Breast epithelium (tissue), 4 donors: ENCODE data around the gene YES1. TPM values are rescaled to one million over a fixed set of nuclear protein-coding genes. Genes with fewer than 3 reads are reported as not detected.
A peak's percentile ranks its signal among the peaks of the same experiment; 100 is the strongest.

Experiments used
- DNase-seq, 2 donors: peaks; one replicate each; pipeline ENCODE4 v3.0.0-alpha.2; 2019; ENCODE audit warnings: low spot score in 2 of 2
- H3K27ac ChIP-seq, 2 donors: fragments of 200-600 bp; sonication (generic) in 1 of 2; one replicate each; pipeline ENCODE4 v1.5.1; 2016 to 2019; ENCODE audit warnings: mild to moderate bottlenecking in 1 of 2
- H3K27me3 ChIP-seq, 2 donors: fragments of 200-600 bp; sonication (generic) in 1 of 2; one replicate each; pipeline versions ENCODE4 v1.5.1 to v1.6.0; 2017 to 2019; ENCODE audit warnings: control low read depth in 1 of 2, mild to moderate bottlenecking in 1 of 2
- H3K36me3 ChIP-seq: fragments of 200-600 bp; one replicate; pipeline ENCODE4 v1.5.1; 2019
- H3K4me1 ChIP-seq, 2 donors: fragments of 200-600 bp; sonication (generic); one replicate each; pipeline ENCODE4 v1.5.1; 2016 to 2019; ENCODE audit warnings: control low read depth in 1 of 2
- H3K4me3 ChIP-seq, 3 donors: fragments of 200-600 bp; sonication (generic); 1 replicate in 2 of 3; 2 replicates in 1 of 3; pipeline ENCODE4 v1.5.1; 2016 to 2019; ENCODE audit warnings: mild to moderate bottlenecking in 3 of 3, moderate library complexity in 2 of 3
- H3K9me3 ChIP-seq, 2 donors: fragments of 200-600 bp; sonication (generic) in 1 of 2; one replicate each; pipeline ENCODE4 v1.5.1; 2016 to 2019; ENCODE audit warnings: control low read depth in 1 of 2
- POLR2A ChIP-seq: fragments of 450-650 bp; IDR thresholded peaks from one replicate; pipeline ENCODE4 v1.6.1; 2016; ENCODE audit warnings: antibody characterized with exemption, mild to moderate bottlenecking, moderate library complexity
- POLR2AphosphoS5 ChIP-seq, 3 donors: sonication (generic); formaldehyde crosslinking; IDR thresholded peaks; one replicate each; pipeline ENCODE4 v1.6.1; 2017; ENCODE audit warnings: antibody characterized with exemption in 3 of 3
- intact Hi-C: fragments of 100-400 bp; cut with DNase I; formaldehyde crosslinking; loops from one replicate; pipeline ENCODE4 v1.15.1; 2023; ENCODE audit warnings: low total_unique reads
- total RNA-seq, 3 donors: library from RNA; depleted of rRNA; stranded (reverse); fragments of >200 nt; gene quantifications; one replicate each; pipeline ENCODE4 v1.1.0, GENCODE V29; 2016
- TF ChIP-seq, protein P1 (sequence below), 3 donors: fragments of 450-650 bp; IDR thresholded peaks; one replicate each; pipeline ENCODE4 v1.5.1; 2016 to 2017; ENCODE audit warnings: antibody characterized with exemption in 3 of 3, mild to moderate bottlenecking in 3 of 3, moderate library complexity in 3 of 3

Gene YES1
- total RNA-seq, 3 donors from 2014 or later, result 108 to 150 (median 136) TPM

DNA sequence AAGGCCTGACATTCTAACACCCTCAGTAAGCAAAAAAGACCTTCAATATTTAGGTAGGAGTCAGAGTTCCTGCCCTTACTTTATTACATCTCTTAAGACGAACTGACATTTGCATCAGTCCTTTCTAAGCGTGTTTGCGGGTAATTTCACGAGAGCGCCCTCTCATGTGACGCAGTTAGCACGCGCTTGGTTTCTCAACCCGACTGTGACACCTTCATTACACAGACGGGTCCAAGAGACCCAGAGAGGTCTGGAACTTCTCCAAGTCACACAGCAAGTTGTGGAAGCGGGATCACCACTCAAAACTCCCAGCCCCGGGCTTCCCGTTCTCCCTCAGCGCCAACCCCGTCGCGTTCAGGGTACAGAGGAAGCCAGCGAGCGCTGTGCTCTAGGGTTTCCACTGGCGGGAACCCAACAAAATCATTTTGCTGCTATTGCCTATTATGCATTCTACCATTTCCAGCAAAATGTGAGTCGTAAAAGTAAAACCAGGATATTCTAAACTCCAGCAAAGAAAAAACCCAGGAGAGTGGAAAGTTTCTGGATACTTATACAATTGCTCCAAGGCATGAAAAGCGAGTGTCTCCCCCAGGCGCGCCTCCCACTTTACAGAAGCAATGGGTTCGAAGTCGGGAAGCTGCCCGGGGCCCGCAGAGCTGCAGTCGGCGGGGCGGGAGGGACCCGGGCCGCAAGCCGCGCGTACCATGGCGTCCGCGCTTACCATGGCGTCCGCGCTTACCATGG lies 100.2 kb downstream of the YES1 start:
- H3K36me3 ChIP-seq, result no peaks in the 10 kb centered on the region
- H3K4me1 ChIP-seq, result peaks cover 0 to 7% of the 10 kb centered on the region in 2 donors
- H3K27ac ChIP-seq, result peak overlapping the region; percentile 91
- no peaks in the 10 kb centered on the region for H3K27me3 ChIP-seq
- H3K9me3 ChIP-seq, result no peaks in the 10 kb centered on the region
- H3K4me3 ChIP-seq, result peak overlapping the region; percentile 61 to 84 (median 77)
- peak in 2 of 3 donors; percentile 65 to 88 for TF ChIP-seq POLR2AphosphoS5 (IDR thresholded peaks at IDR 0.05)
- TF ChIP-seq, protein P1, sequence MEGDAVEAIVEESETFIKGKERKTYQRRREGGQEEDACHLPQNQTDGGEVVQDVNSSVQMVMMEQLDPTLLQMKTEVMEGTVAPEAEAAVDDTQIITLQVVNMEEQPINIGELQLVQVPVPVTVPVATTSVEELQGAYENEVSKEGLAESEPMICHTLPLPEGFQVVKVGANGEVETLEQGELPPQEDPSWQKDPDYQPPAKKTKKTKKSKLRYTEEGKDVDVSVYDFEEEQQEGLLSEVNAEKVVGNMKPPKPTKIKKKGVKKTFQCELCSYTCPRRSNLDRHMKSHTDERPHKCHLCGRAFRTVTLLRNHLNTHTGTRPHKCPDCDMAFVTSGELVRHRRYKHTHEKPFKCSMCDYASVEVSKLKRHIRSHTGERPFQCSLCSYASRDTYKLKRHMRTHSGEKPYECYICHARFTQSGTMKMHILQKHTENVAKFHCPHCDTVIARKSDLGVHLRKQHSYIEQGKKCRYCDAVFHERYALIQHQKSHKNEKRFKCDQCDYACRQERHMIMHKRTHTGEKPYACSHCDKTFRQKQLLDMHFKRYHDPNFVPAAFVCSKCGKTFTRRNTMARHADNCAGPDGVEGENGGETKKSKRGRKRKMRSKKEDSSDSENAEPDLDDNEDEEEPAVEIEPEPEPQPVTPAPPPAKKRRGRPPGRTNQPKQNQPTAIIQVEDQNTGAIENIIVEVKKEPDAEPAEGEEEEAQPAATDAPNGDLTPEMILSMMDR (IDR thresholded peaks at IDR 0.05), result no peak
- intact Hi-C loops, result loop anchor here (5.0 kb wide), 1 partner anchor 1945 kb away; the partner anchor contains the start of gene SMCHD1
- DNase-seq, result peak; percentile 55 to 67

DNA sequence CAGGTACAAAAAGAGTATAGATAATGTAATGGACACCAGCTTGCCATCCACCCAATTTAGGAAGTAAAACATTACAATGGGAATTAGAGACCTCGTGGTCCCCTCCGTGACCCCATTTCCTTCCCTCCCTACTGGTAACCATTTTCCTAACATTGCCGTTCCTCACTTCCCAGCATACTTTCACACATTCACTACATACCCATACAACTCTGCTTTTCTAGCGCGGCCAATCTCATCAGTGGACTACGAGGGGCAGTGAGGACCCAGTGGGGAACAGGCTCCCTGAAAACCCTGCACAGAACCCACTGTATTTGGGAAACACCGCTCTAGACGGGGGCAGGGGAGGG lies 100.8 kb downstream of the YES1 start:
- H3K4me3 ChIP-seq, result peak overlapping the region; percentile 61 to 84 (median 77)
- intact Hi-C loops, result loop anchor here (5.0 kb wide), 1 partner anchor 1946 kb away; the partner anchor contains the start of gene SMCHD1
- H3K36me3 ChIP-seq, result no peaks in the 10 kb centered on the region
- DNase-seq, result no peak
- no peaks in the 10 kb centered on the region for H3K27me3 ChIP-seq
- H3K4me1 ChIP-seq, result peaks cover 0 to 7% of the 10 kb centered on the region in 2 donors
- no peak for TF ChIP-seq POLR2A
- TF ChIP-seq, protein P1 (IDR thresholded peaks at IDR 0.05), result no peak
- TF ChIP-seq POLR2AphosphoS5 (IDR thresholded peaks at IDR 0.05), result peak in 1 of 3 donors; percentile 22
- peak overlapping the region; percentile 91 for H3K27ac ChIP-seq
- H3K9me3 ChIP-seq, result no peaks in the 10 kb centered on the region

DNA sequence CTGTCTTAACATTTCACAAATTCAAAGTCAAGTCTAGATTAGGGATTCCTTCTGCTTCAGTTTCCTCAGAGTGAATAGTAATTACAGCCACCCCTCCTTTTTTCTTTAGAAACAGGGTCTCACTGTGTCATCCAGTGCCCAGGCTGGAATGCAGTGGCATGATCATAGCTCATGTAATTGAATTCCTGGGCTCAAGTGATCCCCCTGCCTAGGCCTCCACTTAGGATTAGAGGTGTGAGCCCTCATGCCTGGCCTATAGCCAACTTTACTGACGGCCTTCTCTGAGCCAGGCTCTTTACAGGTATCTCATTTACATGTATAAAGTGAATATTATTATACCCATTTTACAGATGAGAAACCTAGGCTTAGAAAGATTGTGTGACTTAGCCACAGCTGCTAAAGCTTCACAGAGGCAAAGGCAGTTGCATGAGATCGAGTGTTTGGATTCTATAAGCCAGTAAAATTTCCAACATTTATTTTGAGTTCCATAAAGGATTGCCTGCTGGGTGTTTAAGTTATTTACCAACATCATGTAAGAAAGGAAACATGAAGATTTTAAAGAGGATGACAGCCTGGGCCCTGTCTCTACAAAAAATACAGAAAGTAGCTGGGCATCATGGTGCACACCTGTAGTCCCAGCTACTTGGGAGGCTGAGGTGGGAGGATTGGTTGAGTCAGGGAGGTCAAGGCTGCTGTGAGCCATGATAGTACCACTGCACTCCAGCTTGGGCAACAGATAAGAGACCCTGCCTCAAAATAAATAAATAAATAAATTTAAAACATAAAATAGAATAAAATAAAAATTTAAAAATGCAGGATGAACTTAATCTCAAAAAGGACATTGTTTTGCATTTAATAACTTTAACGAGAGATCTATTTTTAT lies 101.4 kb downstream of the YES1 start:
- Histone ChIP-seq H3K4me3 (peak overlapping the region in 2 of 3 donors; percentile 77 to 84), H3K27me3 (no peaks in the 10 kb centered on the region), H3K9me3 (no peaks in the 10 kb centered on the region), H3K27ac (peak overlapping the region; percentile 13 to 91), H3K4me1 (peaks cover 0 to 7% of the 10 kb centered on the region in 2 donors), H3K36me3 (no peaks in the 10 kb centered on the region)
- no peak for TF ChIP-seq POLR2A
- no peak for TF ChIP-seq POLR2AphosphoS5 (IDR thresholded peaks at IDR 0.05)
- TF ChIP-seq, protein P1 (IDR thresholded peaks at IDR 0.05), result no peak
- no peak for DNase-seq
- intact Hi-C loops, result loop anchor here (5.0 kb wide), 1 partner anchor 1947 kb away; the partner anchor contains the start of gene SMCHD1

DNA sequence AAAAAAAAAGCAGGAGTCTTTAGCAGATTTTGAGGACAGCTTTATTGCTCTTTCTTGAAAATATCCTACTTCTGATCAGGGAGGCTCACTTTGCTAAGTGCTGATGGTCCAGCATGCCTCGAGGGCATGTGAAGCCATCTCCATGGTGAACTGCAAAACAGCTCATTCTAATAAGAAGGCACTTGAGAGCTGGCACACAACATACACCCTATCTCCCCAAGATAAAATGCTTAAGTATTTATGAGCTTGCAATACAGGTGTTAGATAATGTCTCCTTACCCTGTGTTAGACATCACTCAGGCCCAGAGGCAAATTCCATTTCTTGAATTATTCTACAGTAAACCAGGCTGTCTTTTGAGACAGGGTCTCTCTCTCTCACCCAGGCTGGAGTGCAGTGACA lies 102.3 kb downstream of the YES1 start:
- intact Hi-C loops, result loop anchor here (5.0 kb wide), 1 partner anchor 1948 kb away; the partner anchor contains the start of gene SMCHD1
- no peak for DNase-seq
- TF ChIP-seq POLR2AphosphoS5 (IDR thresholded peaks at IDR 0.05) (no peak), POLR2A (no peak)
- TF ChIP-seq, protein P1 (IDR thresholded peaks at IDR 0.05), result no peak
- peaks cover 0 to 7% of the 10 kb centered on the region in 2 donors for H3K4me1 ChIP-seq
- H3K9me3 ChIP-seq, result no peaks in the 10 kb centered on the region
- no peaks in the 10 kb centered on the region for H3K27me3 ChIP-seq
- no peak overlapping the region for H3K27ac ChIP-seq
- no peaks in the 10 kb centered on the region for H3K36me3 ChIP-seq
- H3K4me3 ChIP-seq, result no peak overlapping the region
